ENCODE results near the gene ABCG1. TPM values are rescaled to one million over a fixed set of nuclear protein-coding genes. Genes with fewer than 3 reads are reported as not detected.

ABCG1 gene
- polyA plus RNA-seq, 10 donors = 5.1 to 10.0 (median 7.8) TPM

- DNase-seq = no peak
Observed at GRCh38 chr21:42230636-42231035, 11.7 kb downstream of the ABCG1 start.

- no peak for DNase-seq
Observed at GRCh38 chr21:42231756-42232155, 12.8 kb downstream of the ABCG1 start.

GRCh38 chr21:42232176-42232825, 13.4 kb downstream of the ABCG1 start:
- no peak for DNase-seq

- peak; percentile 41 to 73 (median 49) for DNase-seq
Observed at GRCh38 chr21:42233067-42233961, 14.4 kb downstream of the ABCG1 start.

GRCh38 chr21:42234041-42234440, 15.1 kb downstream of the ABCG1 start:
- DNase-seq = no peak

GRCh38 chr21:42234464-42235241, 15.7 kb downstream of the ABCG1 start:
- peak in 2 of 3 donors; percentile 71 to 84 for DNase-seq

- DNase-seq = no peak
Observed at GRCh38 chr21:42235593-42235992, 16.7 kb downstream of the ABCG1 start.

- no peak for DNase-seq
Observed at GRCh38 chr21:42236014-42236413, 17.1 kb downstream of the ABCG1 start.

- DNase-seq = no peak
Observed at GRCh38 chr21:42236693-42237092, 17.8 kb downstream of the ABCG1 start.

- DNase-seq = no peak
Observed at GRCh38 chr21:42237161-42237560, 18.2 kb downstream of the ABCG1 start.

GRCh38 chr21:42237577-42237976, 18.6 kb downstream of the ABCG1 start:
- no peak for DNase-seq

GRCh38 chr21:42238185-42238934, 19.4 kb downstream of the ABCG1 start:
- DNase-seq = no peak

GRCh38 chr21:42239556-42239955, 20.6 kb downstream of the ABCG1 start:
- no peak for DNase-seq

GRCh38 chr21:42239973-42240372, 21.0 kb downstream of the ABCG1 start:
- no peak for DNase-seq

- DNase-seq = no peak
Observed at GRCh38 chr21:42242611-42243010, 23.7 kb downstream of the ABCG1 start.

GRCh38 chr21:42243026-42243425, 24.1 kb downstream of the ABCG1 start:
- DNase-seq = no peak

GRCh38 chr21:42245331-42246193, 26.6 kb downstream of the ABCG1 start:
- peak in 1 of 3 donors; percentile 64 for DNase-seq

GRCh38 chr21:42247716-42248115, 28.8 kb downstream of the ABCG1 start:
- DNase-seq = no peak

GRCh38 chr21:42248241-42248640, 29.3 kb downstream of the ABCG1 start:
- no peak for DNase-seq

- DNase-seq = no peak
Observed at GRCh38 chr21:42248783-42249597, 30.1 kb downstream of the ABCG1 start.

Data from muscle of back (tissue), 11 donors.